ENCODE measurements around the gene BSPRY.

The BSPRY gene

GRCh38 chr9:113387560-113388230 is 38.4 kb downstream of the BSPRY start:
- Histone ChIP-seq H3K56ac (ENCODE audit: low read length) (no peak overlapping the region), H3K4ac (ENCODE audit: low read depth, low read length) (no peak overlapping the region), H3K27ac (ENCODE audit: low read depth, low read length) (no peak overlapping the region), H3K79me1 (ENCODE audit: low read length) (no peaks in the 10 kb centered on the region), H3K79me2 (ENCODE audit: control insufficient read depth, insufficient read depth, low read length) (no peaks in the 10 kb centered on the region), H2AK5ac (ENCODE audit: low read length) (no peak overlapping the region), H3K23ac (ENCODE audit: low read length) (no peak overlapping the region), H3K4me2 (ENCODE audit: low read length) (no peak overlapping the region), H3K4me3 (ENCODE audit: low read length) (no peak overlapping the region), H2BK15ac (replicated peaks; ENCODE audit: low read depth) (no peak overlapping the region), H4K5ac (ENCODE audit: low read length) (no peak overlapping the region), H3K36me3 (ENCODE audit: control insufficient read depth, insufficient read depth, low read length) (peaks cover 4% of the 10 kb centered on the region), H3K9ac (ENCODE audit: low read length) (no peak overlapping the region), H3K4me1 (ENCODE audit: control insufficient read depth, low read depth, low read length) (no peaks in the 10 kb centered on the region), H2BK5ac (ENCODE audit: low read length) (no peak overlapping the region), H3K18ac (ENCODE audit: low read length) (no peak overlapping the region), H3K27me3 (ENCODE audit: insufficient read depth, low read length, poor library complexity) (no peaks in the 10 kb centered on the region), H4K8ac (ENCODE audit: low read depth, low read length) (no peak overlapping the region), H2BK120ac (ENCODE audit: low read depth, low read length) (no peak overlapping the region)
- WGBS (ENCODE audit: extremely low coverage, insufficient coverage, low lambda C conversion rate) = no CpG with 5 or more reads among the region's 9 CpGs
- DNase-seq = no peak

GRCh38 chr9:113388833-113389232 is 39.5 kb downstream of the BSPRY start:
- no peaks in the 10 kb centered on the region for H3K79me2 ChIP-seq (ENCODE audit: control insufficient read depth, insufficient read depth, low read length)
- H3K27me3 ChIP-seq (ENCODE audit: insufficient read depth, low read length, poor library complexity) = no peaks in the 10 kb centered on the region
- H3K27ac ChIP-seq (ENCODE audit: low read depth, low read length) = no peak overlapping the region
- no peaks in the 10 kb centered on the region for H3K79me1 ChIP-seq (ENCODE audit: low read length)
- WGBS (ENCODE audit: extremely low coverage, insufficient coverage, low lambda C conversion rate) = no CpG with 5 or more reads among the region's 13 CpGs
- no peak overlapping the region for H4K8ac ChIP-seq (ENCODE audit: low read depth, low read length)
- H2BK120ac ChIP-seq (ENCODE audit: low read depth, low read length) = no peak overlapping the region
- H3K36me3 ChIP-seq (ENCODE audit: control insufficient read depth, insufficient read depth, low read length) = peaks cover 4% of the 10 kb centered on the region
- H2BK15ac ChIP-seq (replicated peaks; ENCODE audit: low read depth) = no peak overlapping the region
- H2BK5ac ChIP-seq (ENCODE audit: low read length) = no peak overlapping the region
- H3K9ac ChIP-seq (ENCODE audit: low read length) = no peak overlapping the region
- no peak overlapping the region for H3K4me3 ChIP-seq (ENCODE audit: low read length)
- H3K23ac ChIP-seq (ENCODE audit: low read length) = no peak overlapping the region
- H3K4me1 ChIP-seq (ENCODE audit: control insufficient read depth, low read depth, low read length) = no peaks in the 10 kb centered on the region
- no peak overlapping the region for H3K18ac ChIP-seq (ENCODE audit: low read length)
- no peak overlapping the region for H3K56ac ChIP-seq (ENCODE audit: low read length)
- H4K5ac ChIP-seq (ENCODE audit: low read length) = no peak overlapping the region
- H3K4ac ChIP-seq (ENCODE audit: low read depth, low read length) = no peak overlapping the region
- no peak for DNase-seq
- no peak overlapping the region for H3K4me2 ChIP-seq (ENCODE audit: low read length)
- no peak overlapping the region for H2AK5ac ChIP-seq (ENCODE audit: low read length)

- H2AK5ac ChIP-seq (ENCODE audit: low read length) = no peak overlapping the region
- no peak overlapping the region for H3K9ac ChIP-seq (ENCODE audit: low read length)
- no peak overlapping the region for H4K8ac ChIP-seq (ENCODE audit: low read depth, low read length)
- WGBS (ENCODE audit: extremely low coverage, insufficient coverage, low lambda C conversion rate) = no CpG with 5 or more reads among the region's 11 CpGs
- H2BK120ac ChIP-seq (ENCODE audit: low read depth, low read length) = no peak overlapping the region
- no peak overlapping the region for H3K27ac ChIP-seq (ENCODE audit: low read depth, low read length)
- H3K79me1 ChIP-seq (ENCODE audit: low read length) = no peaks in the 10 kb centered on the region
- no peak overlapping the region for H2BK5ac ChIP-seq (ENCODE audit: low read length)
- no peak overlapping the region for H3K23ac ChIP-seq (ENCODE audit: low read length)
- no peak overlapping the region for H3K4ac ChIP-seq (ENCODE audit: low read depth, low read length)
- H3K27me3 ChIP-seq (ENCODE audit: insufficient read depth, low read length, poor library complexity) = no peaks in the 10 kb centered on the region
- no peak overlapping the region for H4K5ac ChIP-seq (ENCODE audit: low read length)
- H3K18ac ChIP-seq (ENCODE audit: low read length) = no peak overlapping the region
- peaks cover 4% of the 10 kb centered on the region for H3K36me3 ChIP-seq (ENCODE audit: control insufficient read depth, insufficient read depth, low read length)
- no peak overlapping the region for H3K56ac ChIP-seq (ENCODE audit: low read length)
- no peak for DNase-seq
- H3K79me2 ChIP-seq (ENCODE audit: control insufficient read depth, insufficient read depth, low read length) = no peaks in the 10 kb centered on the region
- H3K4me3 ChIP-seq (ENCODE audit: low read length) = no peak overlapping the region
- no peak overlapping the region for H2BK15ac ChIP-seq (replicated peaks; ENCODE audit: low read depth)
- H3K4me1 ChIP-seq (ENCODE audit: control insufficient read depth, low read depth, low read length) = no peaks in the 10 kb centered on the region
- no peak overlapping the region for H3K4me2 ChIP-seq (ENCODE audit: low read length)
These were observed 40.1 kb downstream of the BSPRY start for GRCh38 chr9:113389451-113389850.

- Histone ChIP-seq H3K23ac (ENCODE audit: low read length) (no peak overlapping the region), H3K36me3 (ENCODE audit: control insufficient read depth, insufficient read depth, low read length) (peaks cover 4% of the 10 kb centered on the region), H3K27ac (ENCODE audit: low read depth, low read length) (no peak overlapping the region), H2BK15ac (replicated peaks; ENCODE audit: low read depth) (no peak overlapping the region), H3K79me2 (ENCODE audit: control insufficient read depth, insufficient read depth, low read length) (no peaks in the 10 kb centered on the region), H3K4ac (ENCODE audit: low read depth, low read length) (no peak overlapping the region), H3K27me3 (ENCODE audit: insufficient read depth, low read length, poor library complexity) (no peaks in the 10 kb centered on the region), H3K56ac (ENCODE audit: low read length) (no peak overlapping the region), H4K5ac (ENCODE audit: low read length) (no peak overlapping the region), H3K4me2 (ENCODE audit: low read length) (no peak overlapping the region), H2BK120ac (ENCODE audit: low read depth, low read length) (no peak overlapping the region), H3K9ac (ENCODE audit: low read length) (no peak overlapping the region), H3K18ac (ENCODE audit: low read length) (no peak overlapping the region), H3K4me1 (ENCODE audit: control insufficient read depth, low read depth, low read length) (no peaks in the 10 kb centered on the region), H3K79me1 (ENCODE audit: low read length) (no peaks in the 10 kb centered on the region), H2BK5ac (ENCODE audit: low read length) (no peak overlapping the region), H4K8ac (ENCODE audit: low read depth, low read length) (no peak overlapping the region), H2AK5ac (ENCODE audit: low read length) (no peak overlapping the region), H3K4me3 (ENCODE audit: low read length) (no peak overlapping the region)
- no peak for DNase-seq
- WGBS (ENCODE audit: extremely low coverage, insufficient coverage, low lambda C conversion rate) = no CpG with 5 or more reads among the region's 17 CpGs
These were observed 41.0 kb downstream of the BSPRY start for GRCh38 chr9:113390192-113390960.

- H3K4ac ChIP-seq (ENCODE audit: low read depth, low read length) = no peak overlapping the region
- H3K27ac ChIP-seq (ENCODE audit: low read depth, low read length) = no peak overlapping the region
- H3K79me1 ChIP-seq (ENCODE audit: low read length) = no peaks in the 10 kb centered on the region
- H2BK120ac ChIP-seq (ENCODE audit: low read depth, low read length) = no peak overlapping the region
- no peak overlapping the region for H3K56ac ChIP-seq (ENCODE audit: low read length)
- DNase-seq = no peak
- no peak overlapping the region for H4K8ac ChIP-seq (ENCODE audit: low read depth, low read length)
- H2AK5ac ChIP-seq (ENCODE audit: low read length) = no peak overlapping the region
- H2BK5ac ChIP-seq (ENCODE audit: low read length) = no peak overlapping the region
- no peak overlapping the region for H4K5ac ChIP-seq (ENCODE audit: low read length)
- no peak overlapping the region for H3K18ac ChIP-seq (ENCODE audit: low read length)
- H2BK15ac ChIP-seq (replicated peaks; ENCODE audit: low read depth) = no peak overlapping the region
- no CpG with 5 or more reads among the region's 7 CpGs for WGBS (ENCODE audit: extremely low coverage, insufficient coverage, low lambda C conversion rate)
- peaks cover 4% of the 10 kb centered on the region for H3K36me3 ChIP-seq (ENCODE audit: control insufficient read depth, insufficient read depth, low read length)
- no peaks in the 10 kb centered on the region for H3K79me2 ChIP-seq (ENCODE audit: control insufficient read depth, insufficient read depth, low read length)
- H3K27me3 ChIP-seq (ENCODE audit: insufficient read depth, low read length, poor library complexity) = no peaks in the 10 kb centered on the region
- no peak overlapping the region for H3K23ac ChIP-seq (ENCODE audit: low read length)
- no peak overlapping the region for H3K9ac ChIP-seq (ENCODE audit: low read length)
- no peaks in the 10 kb centered on the region for H3K4me1 ChIP-seq (ENCODE audit: control insufficient read depth, low read depth, low read length)
- no peak overlapping the region for H3K4me3 ChIP-seq (ENCODE audit: low read length)
- H3K4me2 ChIP-seq (ENCODE audit: low read length) = no peak overlapping the region
These were observed 42.6 kb downstream of the BSPRY start for GRCh38 chr9:113391917-113392316.
